HG03139 (cell line): ENCODE results near the gene DAP.
"Not testable (repeated sequence)": the region's sequence is repeated elsewhere in the genome, so short reads cannot be mapped to it uniquely, and the experiment has no call there.

ENCODE experiments used
- ATAC-seq: cut with Tn5 transposase; IDR thresholded peaks from one replicate; pipeline ENCODE4 v1.9.1; 2021; ENCODE audit not compliant: unreplicated experiment

DAP gene

GRCh38 chr5:10674582-10674981 is 86.5 kb downstream of the DAP start:
- no peak for ATAC-seq

- ATAC-seq = no peak
Observed at GRCh38 chr5:10674096-10674495, 86.9 kb downstream of the DAP start.

- no peak for ATAC-seq
Observed at GRCh38 chr5:10673407-10673806, 87.6 kb downstream of the DAP start.

GRCh38 chr5:10673017-10673389 is 88.0 kb downstream of the DAP start:
- ATAC-seq = no peak

- ATAC-seq = no peak
Observed at GRCh38 chr5:10672146-10673016, 88.7 kb downstream of the DAP start.

GRCh38 chr5:10671041-10672008 is 89.7 kb downstream of the DAP start:
- no peak for ATAC-seq

GRCh38 chr5:10669983-10670382 is 91.1 kb downstream of the DAP start:
- no peak for ATAC-seq

- ATAC-seq = no peak
Observed at GRCh38 chr5:10668697-10669096, 92.3 kb downstream of the DAP start.

- ATAC-seq = no peak
Observed at GRCh38 chr5:10667431-10668057, 93.5 kb downstream of the DAP start.

- ATAC-seq = no peak
Observed at GRCh38 chr5:10666531-10667299, 94.3 kb downstream of the DAP start.

- no peak for ATAC-seq
Observed at GRCh38 chr5:10665799-10666198, 95.2 kb downstream of the DAP start.

GRCh38 chr5:10664180-10664769 is 96.8 kb downstream of the DAP start:
- ATAC-seq = not testable (repeated sequence)

GRCh38 chr5:10663489-10664179 is 97.4 kb downstream of the DAP start:
- ATAC-seq = no peak

- no peak for ATAC-seq
Observed at GRCh38 chr5:10662661-10663488, 98.2 kb downstream of the DAP start.

- no peak for ATAC-seq
Observed at GRCh38 chr5:10662083-10662482, 99.0 kb downstream of the DAP start.

GRCh38 chr5:10661401-10661800 is 99.6 kb downstream of the DAP start:
- no peak for ATAC-seq

- no peak for ATAC-seq
Observed at GRCh38 chr5:10660720-10661387, 100.2 kb downstream of the DAP start.

- ATAC-seq = no peak
Observed at GRCh38 chr5:10660135-10660534, 100.9 kb downstream of the DAP start.
